HG03280 (cell line): ENCODE data around the gene ABCA2.
"Not testable (repeated sequence)": the region's sequence is repeated elsewhere in the genome, so short reads cannot be mapped to it uniquely, and the experiment has no call there.

Source experiments
- ATAC-seq: cut with Tn5 transposase; IDR thresholded peaks from one replicate; pipeline ENCODE4 v1.9.1; 2021; ENCODE audit warnings: mild to moderate bottlenecking, moderate library complexity; ENCODE audit not compliant: unreplicated experiment

ABCA2 gene

DNA sequence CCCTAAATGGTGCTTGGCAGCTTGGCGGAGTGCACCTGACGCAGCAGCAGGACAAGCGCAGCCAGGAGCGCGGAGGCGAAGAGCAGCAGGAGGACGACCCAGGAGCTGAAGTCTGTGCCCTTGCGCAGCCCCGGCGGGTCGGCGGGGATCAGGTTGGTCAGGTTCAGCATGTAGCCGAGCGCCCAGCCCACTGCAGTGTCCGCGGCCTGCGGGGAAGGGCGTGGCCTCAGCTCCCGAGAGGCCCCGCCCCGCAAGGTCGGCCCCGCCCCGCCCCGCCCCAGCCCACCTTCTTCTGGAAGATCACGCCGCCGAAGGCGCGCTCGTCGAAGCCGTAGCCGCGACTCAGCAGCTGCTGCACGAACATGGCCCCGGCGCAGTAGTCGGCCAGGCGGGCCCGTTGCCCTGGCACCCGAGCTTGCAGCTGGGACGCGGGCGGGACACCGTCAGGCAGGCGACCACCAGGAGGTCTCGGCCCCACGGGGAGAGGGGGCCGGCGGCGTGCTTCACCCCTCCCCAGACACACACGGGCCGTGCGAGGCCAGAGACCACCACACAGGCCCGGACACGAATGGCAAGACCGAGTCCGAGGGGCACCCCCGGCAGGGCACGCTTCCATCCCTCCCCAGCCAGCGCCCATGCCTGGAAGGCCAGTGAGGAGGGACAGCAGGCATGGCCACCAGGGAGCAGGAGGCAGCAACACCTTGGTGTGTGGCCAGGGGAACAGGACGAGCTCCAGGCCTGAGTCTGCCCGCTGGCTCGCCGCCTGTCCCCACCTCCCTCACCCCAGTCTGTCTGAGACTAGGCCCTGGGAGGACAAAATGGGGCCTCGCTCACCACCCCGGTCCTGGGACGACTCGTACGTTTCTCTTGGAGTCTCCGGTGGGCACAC, 20.9 kb upstream of the ABCA2 start:
- ATAC-seq, result no peak

- ATAC-seq, result no peak
These were observed 18.2 kb upstream of the ABCA2 start, which contains the start of gene NPDC1 for GRCh38 chr9:137046088-137046787. Gene NPDC1 (minus strand): TSS chr9:137046177. CDS start chr9:137045989, 188 bp downstream.

- ATAC-seq, result no peak
These were observed 17.5 kb upstream of the ABCA2 start for GRCh38 chr9:137045294-137046087.

GRCh38 chr9:137044502-137045177, 16.6 kb upstream of the ABCA2 start:
- ATAC-seq, result no peak

DNA sequence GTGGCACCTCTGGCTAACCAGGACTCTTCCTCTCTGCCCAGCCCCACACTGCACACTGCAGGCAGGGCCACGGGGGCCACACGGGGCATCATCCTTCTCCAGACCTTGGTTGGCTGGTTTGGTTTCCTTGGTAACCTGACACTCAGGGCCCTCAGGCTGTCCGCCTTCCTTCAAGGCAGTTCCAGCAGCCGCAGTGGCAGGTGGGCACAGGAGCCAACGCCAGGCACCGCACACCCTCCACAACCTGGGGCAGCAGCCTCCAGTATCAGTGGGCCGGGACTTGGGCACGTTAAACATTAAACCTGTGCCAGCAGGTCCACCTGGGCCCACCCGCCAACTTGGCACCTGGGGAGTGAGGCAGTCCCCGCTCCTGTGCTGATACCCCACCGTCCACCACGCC, 16.0 kb upstream of the ABCA2 start:
- no peak for ATAC-seq

- no peak for ATAC-seq
These were observed 15.0 kb upstream of the ABCA2 start for GRCh38 chr9:137042751-137043727.

DNA sequence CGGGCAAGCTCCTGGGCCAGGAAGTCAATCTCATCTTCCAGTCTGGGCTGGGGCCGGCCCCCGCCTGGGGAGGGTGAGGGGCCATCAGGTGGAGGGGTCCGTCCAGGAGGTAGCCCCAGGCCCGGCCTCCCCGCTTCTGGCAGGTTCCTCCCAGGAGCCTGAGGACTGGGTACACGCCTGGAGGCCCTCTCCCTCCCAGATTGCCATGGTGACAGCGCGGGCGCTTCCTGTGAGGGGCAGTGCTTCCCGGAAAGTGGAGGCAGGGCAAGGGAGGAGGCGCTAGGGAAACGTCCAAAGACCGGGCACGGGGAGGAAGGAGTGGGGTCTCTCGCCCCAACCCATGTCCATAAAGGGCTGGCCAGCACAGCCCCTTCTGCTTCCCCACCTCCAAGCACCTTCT, 13.1 kb upstream of the ABCA2 start:
- ATAC-seq, result no peak

- no peak for ATAC-seq
These were observed 12.5 kb upstream of the ABCA2 start for GRCh38 chr9:137040568-137040967.

DNA sequence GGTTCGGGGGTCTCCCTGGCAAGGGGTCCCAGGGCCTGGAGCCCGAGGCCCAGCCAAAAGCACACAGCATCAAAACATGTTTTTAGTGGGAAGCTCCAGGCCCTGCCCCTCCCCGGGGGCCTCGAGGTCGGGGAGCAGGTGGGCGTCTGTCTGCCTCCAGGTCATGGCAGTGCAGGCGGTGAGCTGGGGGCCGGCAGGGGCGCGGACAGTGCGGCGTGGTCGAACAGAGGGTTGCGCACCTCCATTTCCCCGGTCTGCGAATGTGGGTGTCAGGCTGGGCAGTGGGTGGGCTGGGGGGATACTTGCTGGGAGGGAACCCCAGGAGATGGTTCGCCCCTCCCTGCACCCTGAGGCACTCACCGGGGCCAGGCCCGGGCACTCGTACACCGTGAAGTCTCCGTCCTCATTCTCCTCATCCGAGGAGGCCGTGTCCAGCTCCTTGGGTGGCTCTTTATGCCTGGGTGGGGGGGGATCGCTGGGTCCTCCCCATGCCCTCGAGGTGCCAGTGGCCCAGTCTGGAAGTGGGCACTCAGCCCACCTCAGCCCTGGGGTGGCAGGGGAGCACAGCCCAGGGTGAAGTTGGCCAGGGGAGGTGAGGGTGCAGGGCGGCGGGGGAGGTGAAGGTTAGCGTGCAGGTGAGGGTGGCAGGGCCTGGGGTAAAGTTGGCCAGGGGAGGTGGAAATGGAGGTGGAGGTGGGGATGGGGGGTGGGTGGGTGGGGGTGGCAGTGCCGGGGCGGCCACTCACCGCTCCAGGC, 11.8 kb upstream of the ABCA2 start:
- no peak for ATAC-seq

- no peak for ATAC-seq
These were observed 10.9 kb upstream of the ABCA2 start for GRCh38 chr9:137038916-137039315.

DNA sequence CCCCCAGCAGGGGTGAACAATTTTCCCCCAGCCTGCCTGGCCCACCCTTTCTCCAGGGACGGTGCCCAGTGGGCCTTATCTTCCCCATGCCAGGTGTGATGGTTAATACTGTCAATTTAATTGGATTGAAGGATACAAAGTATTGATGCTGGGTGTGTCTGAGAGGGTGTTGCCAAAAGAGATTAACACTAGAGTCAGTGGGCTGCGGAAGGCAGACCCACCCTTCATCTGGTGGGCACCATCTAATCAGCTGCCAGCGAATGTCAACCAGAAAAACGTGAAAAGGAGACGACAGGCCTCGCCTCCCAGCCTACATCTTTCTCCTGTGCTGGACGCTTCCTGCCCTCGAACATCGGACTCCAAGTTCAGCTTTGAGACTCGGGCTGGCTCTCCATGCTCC, 9.4 kb upstream of the ABCA2 start:
- no peak for ATAC-seq

DNA sequence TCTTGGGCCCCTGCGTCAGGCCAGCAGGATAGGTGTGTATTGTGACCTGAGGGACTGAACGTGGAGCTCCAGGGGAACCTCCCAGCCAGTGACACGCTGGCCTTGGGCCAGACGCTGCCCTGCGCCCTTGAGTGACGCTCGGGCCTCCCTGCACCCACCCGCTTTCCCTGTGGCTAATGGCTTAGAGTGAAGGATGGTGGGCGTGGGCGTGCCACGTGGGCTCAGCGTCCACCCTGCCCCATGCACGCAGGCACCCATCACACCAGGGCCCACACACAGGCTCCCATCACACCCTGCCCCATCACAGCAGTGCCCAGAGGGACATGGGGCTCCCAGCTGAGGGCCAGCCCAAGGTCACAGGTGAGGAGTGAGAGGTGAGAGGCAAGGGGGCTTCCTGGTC, 9.0 kb upstream of the ABCA2 start:
- ATAC-seq, result no peak

DNA sequence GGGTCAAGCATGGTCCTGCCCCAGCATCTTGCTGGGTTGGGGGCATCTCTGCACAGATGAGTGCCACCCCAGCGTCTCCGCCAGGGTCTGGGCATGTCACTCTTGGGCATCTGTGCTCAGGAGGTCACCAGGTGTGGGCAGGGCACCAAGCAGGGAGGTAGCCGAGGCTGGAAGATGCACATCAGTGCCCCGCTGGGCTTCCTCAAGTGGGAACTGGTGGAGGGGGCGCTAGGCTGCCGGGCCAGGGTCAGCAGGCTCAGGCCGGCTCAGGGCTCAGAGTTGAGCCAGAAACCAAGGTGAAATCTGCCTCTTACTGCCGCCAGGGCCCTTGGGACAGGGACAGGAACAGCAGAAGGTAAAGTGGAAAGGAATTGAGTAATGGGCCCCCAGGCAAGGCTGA, 7.9 kb upstream of the ABCA2 start:
- ATAC-seq, result no peak

DNA sequence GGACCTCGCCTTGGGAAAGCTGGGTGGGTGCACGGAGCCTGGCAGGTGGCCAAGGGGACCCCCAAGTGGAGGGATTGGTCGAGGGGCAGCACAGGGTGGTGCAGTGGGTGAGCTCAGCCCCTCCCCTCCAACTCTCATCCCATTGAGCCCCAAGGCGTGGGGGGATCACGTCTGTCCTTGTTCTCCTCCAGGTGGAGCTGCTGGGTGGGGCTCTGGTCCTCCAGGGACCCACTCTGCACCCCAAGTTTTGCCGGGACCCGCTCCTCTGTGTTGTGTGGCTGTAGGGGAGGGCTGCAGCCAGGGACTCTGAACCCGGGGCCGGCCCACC, 7.4 kb upstream of the ABCA2 start:
- ATAC-seq, result no peak

DNA sequence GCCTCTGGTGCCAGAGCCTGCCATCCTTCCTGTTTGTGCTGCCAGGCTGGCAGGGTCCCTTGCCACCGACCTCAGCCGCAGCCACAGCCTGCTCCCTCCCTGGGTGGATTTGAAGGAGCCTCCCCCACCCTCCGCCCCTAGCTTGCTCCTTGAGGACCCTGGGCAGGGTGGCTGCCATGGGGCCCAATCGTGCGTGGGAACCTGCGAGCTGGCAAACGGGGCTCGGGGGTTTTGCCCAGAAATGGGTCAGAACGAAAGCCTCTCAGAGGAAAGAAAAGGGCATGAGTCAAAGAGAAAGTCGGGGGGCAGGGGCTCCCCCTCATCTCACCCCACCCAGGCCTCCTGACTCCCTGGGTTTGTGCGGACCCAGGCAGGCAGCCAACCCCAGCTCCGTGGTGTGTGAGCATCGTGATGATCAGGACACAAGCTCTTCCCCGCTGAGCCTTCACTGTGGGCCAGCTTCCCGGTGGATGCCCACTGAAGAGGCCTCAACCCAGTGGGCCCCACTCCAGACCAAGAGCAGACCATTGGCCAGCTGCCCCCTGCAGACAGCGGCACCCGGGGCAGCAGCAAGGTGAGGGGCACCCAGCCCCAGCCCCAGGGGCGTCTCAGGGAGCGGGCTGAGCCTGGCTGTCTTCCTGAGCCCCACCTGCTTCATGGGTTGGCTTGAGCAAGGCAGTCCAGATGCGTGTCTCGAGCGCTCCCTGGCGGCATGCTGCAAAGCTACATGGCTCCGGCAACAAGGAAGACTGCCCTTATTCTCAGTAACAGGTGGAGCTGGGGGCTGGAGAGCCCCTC, 6.9 kb upstream of the ABCA2 start:
- ATAC-seq, result no peak

DNA sequence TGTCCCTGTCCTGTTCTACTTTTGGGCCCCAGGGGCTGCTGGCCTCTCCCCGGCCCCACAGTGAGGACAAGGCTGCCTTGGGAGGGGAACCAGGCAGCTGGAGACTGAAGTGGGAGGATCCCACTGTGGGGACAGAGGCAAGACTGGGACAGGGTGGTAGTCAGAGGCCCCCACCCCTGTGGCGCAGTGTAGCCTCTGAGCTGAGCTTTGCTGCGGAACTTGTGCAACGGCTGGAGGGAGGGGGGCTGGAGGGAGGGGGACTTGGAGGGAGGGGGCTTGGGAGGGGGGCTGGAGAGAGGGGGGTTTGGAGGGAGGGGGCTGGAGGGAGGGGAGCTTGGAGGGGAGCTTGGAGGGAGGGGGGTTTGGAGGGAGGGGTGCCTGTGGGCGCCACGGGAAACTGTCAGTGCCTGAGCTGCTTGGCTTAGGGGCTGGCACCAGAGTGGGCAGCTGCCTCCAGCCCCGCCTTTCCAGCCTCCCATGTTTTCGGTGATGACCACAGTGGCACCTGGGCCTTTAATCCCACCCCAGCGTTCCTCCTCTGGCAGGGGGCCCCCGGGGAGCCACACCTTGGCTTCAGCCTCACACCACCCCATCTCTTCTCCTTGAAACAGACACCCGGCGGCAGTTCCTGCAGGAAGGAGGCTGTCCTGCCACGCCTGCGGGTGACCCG, 6.1 kb upstream of the ABCA2 start:
- ATAC-seq, result no peak

GRCh38 chr9:137033481-137033880, 5.4 kb upstream of the ABCA2 start:
- ATAC-seq, result not testable (repeated sequence)

- ATAC-seq, result no peak
These were observed 4.8 kb upstream of the ABCA2 start for GRCh38 chr9:137032858-137033257.
